ENCODE measurements around the gene SPDYC.
A peak's percentile ranks its signal among the peaks of the same experiment; 100 is the strongest.

SPDYC gene

GRCh38 chr11:65170058-65170534, at the start of gene SPDYC:
Gene SPDYC, plus strand, starts transcription at chr11:65170233. Its CDS starts 1,125 bp downstream, at chr11:65171358.
- DNase-seq (ENCODE audit: low read depth) = no peak

- DNase-seq (ENCODE audit: low read depth) = no peak
Measured at GRCh38 chr11:65120831-65121230, 49.2 kb upstream of the SPDYC start.

- no peak for DNase-seq (ENCODE audit: low read depth)
Measured at GRCh38 chr11:65121447-65121864, 48.6 kb upstream of the SPDYC start.

GRCh38 chr11:65121865-65122696, 48.0 kb upstream of the SPDYC start, which contains the start of the genes FAU and MRPL49:
Gene FAU, minus strand, starts transcription at chr11:65122134. Its CDS starts 321 bp downstream, at chr11:65121813.
Gene MRPL49, plus strand, starts transcription at chr11:65122321. Its CDS starts 26 bp downstream, at chr11:65122347.
- peak; percentile 98 for DNase-seq (ENCODE audit: low read depth)

- DNase-seq (ENCODE audit: low read depth) = no peak
Measured at GRCh38 chr11:65124480-65125196, 45.4 kb upstream of the SPDYC start.

GRCh38 chr11:65125197-65126056, 44.6 kb upstream of the SPDYC start:
- DNase-seq (ENCODE audit: low read depth) = no peak

GRCh38 chr11:65126624-65127274, 43.3 kb upstream of the SPDYC start:
- no peak for DNase-seq (ENCODE audit: low read depth)

GRCh38 chr11:65127473-65128181, 42.4 kb upstream of the SPDYC start:
- no peak for DNase-seq (ENCODE audit: low read depth)

- DNase-seq (ENCODE audit: low read depth) = no peak
Measured at GRCh38 chr11:65128182-65129145, 41.6 kb upstream of the SPDYC start.

GRCh38 chr11:65129649-65130441, 40.2 kb upstream of the SPDYC start:
- no peak for DNase-seq (ENCODE audit: low read depth)

GRCh38 chr11:65130631-65131416, 39.2 kb upstream of the SPDYC start:
- no peak for DNase-seq (ENCODE audit: low read depth)

GRCh38 chr11:65131417-65131776, 38.6 kb upstream of the SPDYC start:
- no peak for DNase-seq (ENCODE audit: low read depth)

- no peak for DNase-seq (ENCODE audit: low read depth)
Measured at GRCh38 chr11:65131895-65132237, 38.2 kb upstream of the SPDYC start.

- DNase-seq (ENCODE audit: low read depth) = no peak
Measured at GRCh38 chr11:65132238-65132987, 37.6 kb upstream of the SPDYC start.

- no peak for DNase-seq (ENCODE audit: low read depth)
Measured at GRCh38 chr11:65132988-65133700, 36.9 kb upstream of the SPDYC start.

GRCh38 chr11:65133724-65134123, 36.3 kb upstream of the SPDYC start:
- DNase-seq (ENCODE audit: low read depth) = no peak
